PFSK-1 (cell line): ENCODE data around the gene SORL1-AS1.

Experiments used
- POLR2AphosphoS5 ChIP-seq: IDR thresholded peaks from 2 replicates; pipeline ENCODE4 v1.6.1; 2012; ENCODE audit warnings: low read depth, mild to moderate bottlenecking, control low read depth, low read length, moderate library complexity
- REST ChIP-seq, 2 experiments: IDR thresholded peaks; 2 replicates each; pipeline versions ENCODE4 v1.6.1 to v1.8.0; 2011 to 2012; ENCODE audit warnings: low read depth in 2 of 2, low read length in 2 of 2, control low read depth in 1 of 2, inconsistent platforms in 1 of 2, mild to moderate bottlenecking in 1 of 2, moderate library complexity in 1 of 2; ENCODE audit not compliant: insufficient read depth in 1 of 2
- SIN3A ChIP-seq: IDR thresholded peaks from 2 replicates; pipeline ENCODE4 v1.6.1; 2012; ENCODE audit warnings: mild to moderate bottlenecking, low read length, moderate library complexity, borderline replicate concordance; ENCODE audit not compliant: insufficient read depth
- TAF1 ChIP-seq: IDR thresholded peaks from 2 replicates; pipeline ENCODE4 v1.6.1; 2012; ENCODE audit warnings: low read length, control low read depth, borderline replicate concordance; ENCODE audit not compliant: insufficient read depth

DNA sequence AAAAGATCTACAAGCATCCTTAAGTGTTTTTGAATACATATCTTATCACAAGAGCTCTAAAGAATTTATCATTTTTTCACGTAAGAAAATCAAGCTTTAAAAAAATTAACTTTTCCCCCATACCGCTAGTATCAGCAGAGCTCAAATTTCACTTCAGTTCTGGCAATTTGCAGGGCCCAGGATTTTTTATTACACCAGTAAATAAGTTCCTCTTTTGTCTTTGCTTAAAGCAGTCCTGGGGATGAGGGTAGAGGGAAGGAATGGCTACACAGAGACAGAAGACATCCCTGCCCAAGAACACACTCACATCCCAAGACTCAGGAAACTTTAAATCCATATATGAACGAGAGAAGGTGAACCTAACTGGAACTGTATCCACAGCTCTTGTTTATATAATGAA is 23.2 kb downstream of the SORL1-AS1 start:
- TF ChIP-seq TAF1 (no peak), POLR2AphosphoS5 (no peak), REST (IDR thresholded peaks at IDR 0.05; ENCODE audit: insufficient read depth in 1 of 2, low read depth in 2 of 2, low read length in 2 of 2) (no peak), SIN3A (no peak)
